GM12874 (cell line): ENCODE results near the gene MANSC4.

Experiments used
- CTCF ChIP-seq: IDR thresholded peaks from 2 replicates; pipeline ENCODE4 v1.5.1; 2011; ENCODE audit warnings: low read depth, mild to moderate bottlenecking, control low read depth, low read length, moderate library complexity; ENCODE audit not compliant: insufficient read depth

Gene MANSC4

GRCh38 chr12:27779920-27780611 is at the start of gene MANSC4, which contains the start of gene KLHL42:
Gene MANSC4, minus strand, starts transcription at chr12:27780236. Its CDS starts 8,960 bp downstream, at chr12:27771276.
Gene KLHL42, plus strand, starts transcription at chr12:27780233. Its CDS starts 98 bp downstream, at chr12:27780331.
- no peak for TF ChIP-seq CTCF

- no peak for TF ChIP-seq CTCF
Observed at GRCh38 chr12:27828196-27828595, 48.2 kb upstream of the MANSC4 start.

GRCh38 chr12:27826076-27826475 is 46.0 kb upstream of the MANSC4 start:
- no peak for TF ChIP-seq CTCF

- TF ChIP-seq CTCF: no peak
Observed at GRCh38 chr12:27824126-27824842, 44.2 kb upstream of the MANSC4 start.

- TF ChIP-seq CTCF: no peak
Observed at GRCh38 chr12:27823038-27823437, 43.0 kb upstream of the MANSC4 start.

GRCh38 chr12:27822076-27822712 is 42.2 kb upstream of the MANSC4 start:
- TF ChIP-seq CTCF: no peak

- peak; percentile 70 for TF ChIP-seq CTCF
Observed at GRCh38 chr12:27821259-27821973, 41.4 kb upstream of the MANSC4 start.
